HL-60/S4 (cell line): ENCODE measurements around the gene CNTNAP2.

Experiments
- in situ Hi-C: fragments of 300-500 bp; cut with MboI; formaldehyde crosslinking; loops from 2 replicates; pipeline ENCODE4 v1.14.3; 2022; ENCODE audit warnings: low sequenced_read_pairs

The CNTNAP2 gene

GRCh38 chr7:147188467-147188866 lies 1071.9 kb downstream of the CNTNAP2 start:
- in situ Hi-C loops: no loop called here

GRCh38 chr7:147193476-147193875 lies 1076.9 kb downstream of the CNTNAP2 start:
- in situ Hi-C loops: no loop called here

GRCh38 chr7:147196481-147196880 lies 1079.9 kb downstream of the CNTNAP2 start:
- in situ Hi-C loops: no loop called here

- in situ Hi-C loops: no loop called here
These were observed 1080.4 kb downstream of the CNTNAP2 start for GRCh38 chr7:147197006-147197405.

GRCh38 chr7:147199868-147200267 lies 1083.3 kb downstream of the CNTNAP2 start:
- in situ Hi-C loops: no loop called here

- in situ Hi-C loops: no loop called here
These were observed 1091.4 kb downstream of the CNTNAP2 start for GRCh38 chr7:147207988-147208387.

GRCh38 chr7:147231275-147231674 lies 1114.7 kb downstream of the CNTNAP2 start:
- in situ Hi-C loops: no loop called here

- in situ Hi-C loops: no loop called here
These were observed 1119.2 kb downstream of the CNTNAP2 start for GRCh38 chr7:147235645-147236382.

- in situ Hi-C loops: no loop called here
These were observed 1123.9 kb downstream of the CNTNAP2 start for GRCh38 chr7:147240468-147240867.

GRCh38 chr7:147245274-147245673 lies 1128.7 kb downstream of the CNTNAP2 start:
- in situ Hi-C loops: no loop called here

- in situ Hi-C loops: no loop called here
These were observed 1133.4 kb downstream of the CNTNAP2 start for GRCh38 chr7:147249956-147250355.

GRCh38 chr7:147251751-147252325 lies 1135.2 kb downstream of the CNTNAP2 start:
- in situ Hi-C loops: no loop called here

- in situ Hi-C loops: no loop called here
These were observed 1145.1 kb downstream of the CNTNAP2 start for GRCh38 chr7:147261693-147262092.

GRCh38 chr7:147265528-147265927 lies 1148.9 kb downstream of the CNTNAP2 start:
- in situ Hi-C loops: no loop called here

GRCh38 chr7:147276106-147276505 lies 1159.5 kb downstream of the CNTNAP2 start:
- in situ Hi-C loops: no loop called here

GRCh38 chr7:147276783-147277370 lies 1160.3 kb downstream of the CNTNAP2 start:
- in situ Hi-C loops: no loop called here

GRCh38 chr7:147279514-147279913 lies 1162.9 kb downstream of the CNTNAP2 start:
- in situ Hi-C loops: no loop called here

- in situ Hi-C loops: no loop called here
These were observed 1163.4 kb downstream of the CNTNAP2 start for GRCh38 chr7:147279964-147280374.

- in situ Hi-C loops: no loop called here
These were observed 1165.6 kb downstream of the CNTNAP2 start for GRCh38 chr7:147282204-147282603.

GRCh38 chr7:147296201-147296600 lies 1179.6 kb downstream of the CNTNAP2 start:
- in situ Hi-C loops: no loop called here

GRCh38 chr7:147296986-147297385 lies 1180.4 kb downstream of the CNTNAP2 start:
- in situ Hi-C loops: no loop called here

GRCh38 chr7:147298611-147299043 lies 1182.0 kb downstream of the CNTNAP2 start:
- in situ Hi-C loops: no loop called here
